Measurements from ENCODE around the gene STAM.

DNA sequence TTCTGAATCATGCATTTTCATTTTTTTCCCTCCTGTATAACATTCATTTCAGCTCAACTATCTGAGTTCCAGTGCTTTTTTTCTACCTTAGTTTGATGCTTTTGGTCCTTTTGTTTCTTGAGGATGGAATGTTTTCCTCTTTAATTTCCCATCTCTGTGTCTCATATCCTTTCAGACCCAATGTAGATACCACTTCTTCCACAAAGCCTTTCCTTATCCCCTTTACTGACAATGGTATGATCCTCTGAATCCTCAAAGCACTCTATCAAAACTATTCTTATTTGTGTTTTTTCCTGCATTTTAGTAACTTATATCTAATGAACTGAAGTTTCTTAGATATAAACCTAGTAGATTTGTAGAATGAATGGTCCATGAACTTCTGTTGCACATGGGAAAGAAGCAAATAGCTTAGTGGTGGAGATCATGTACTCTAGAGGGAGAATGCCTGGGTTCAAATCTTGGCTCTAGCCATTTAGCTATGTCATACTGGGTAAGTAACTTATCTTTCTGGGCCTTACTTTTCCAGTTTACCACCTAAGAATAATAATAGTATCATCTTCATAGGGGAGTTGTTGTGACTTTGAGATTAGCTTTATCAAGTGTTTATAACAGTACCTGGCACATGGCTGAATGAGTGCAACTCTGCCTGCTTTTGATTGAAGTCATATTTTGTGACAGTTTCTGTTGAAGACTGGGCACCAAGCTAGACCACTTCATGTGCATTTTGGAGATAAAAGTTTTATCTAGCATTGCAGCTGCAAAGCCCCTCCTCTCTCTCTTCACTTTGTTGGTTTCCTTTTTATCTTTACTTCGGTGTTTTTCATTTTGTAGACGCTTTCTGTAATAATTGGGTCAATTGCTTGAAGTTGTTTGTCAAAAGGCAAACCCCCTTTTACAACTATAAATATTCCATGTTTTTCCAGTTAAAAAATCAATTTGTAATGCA lies 18.5 kb downstream of the STAM start:
- TF ChIP-seq TAF1 (IDR thresholded peaks at IDR 0.05; ENCODE audit: borderline replicate concordance, low read depth, low read length) (no peak), POLR2AphosphoS5 (IDR thresholded peaks at IDR 0.05; ENCODE audit: low read depth, low read length) (no peak), POLR2A (IDR thresholded peaks at IDR 0.05; ENCODE audit: low read depth, low read length) (no peak)
